Calu3 (cell line): ENCODE measurements around the gene TCERG1. TPM values are rescaled to one million over a fixed set of nuclear protein-coding genes. Genes with fewer than 3 reads are reported as not detected.

Experiments
- BruUV-seq: library from RNA; stranded (reverse); fragments of 400-500 nt; replicated peaks from 2 replicates; lab custom pipeline; 2021; lab: Mats Ljungman, UMichigan
- CTCF ChIA-PET: fragments of 300-600 bp; sonication (Branson Sonifier 250); formaldehyde crosslinking; loops from one replicate; lab custom pipeline; 2022; ENCODE audit warnings: antibody characterized with exemption; lab: Charles Lee
- DNase-seq: peaks from one replicate; pipeline ENCODE4 v3.0.0; 2022
- H3K27ac Mint-ChIP-seq: one replicate; pipeline ENCODE4 v1.8.0; 2022; ENCODE audit warnings: mixed read lengths; ENCODE audit not compliant: unreplicated experiment
- H3K27me3 Mint-ChIP-seq: one replicate; pipeline ENCODE4 v1.8.0; 2022; ENCODE audit warnings: mixed read lengths; ENCODE audit not compliant: unreplicated experiment
- H3K36me3 Mint-ChIP-seq: one replicate; pipeline ENCODE4 v1.8.0; 2022; ENCODE audit warnings: mild to moderate bottlenecking, moderate library complexity, mixed read lengths; ENCODE audit not compliant: insufficient read depth, unreplicated experiment
- H3K4me1 Mint-ChIP-seq: one replicate; pipeline ENCODE4 v1.8.0; 2022; ENCODE audit warnings: mild to moderate bottlenecking, low read depth, mixed read lengths; ENCODE audit not compliant: unreplicated experiment
- H3K4me3 Mint-ChIP-seq: one replicate; pipeline ENCODE4 v1.8.0; 2022; ENCODE audit warnings: mild to moderate bottlenecking, low read depth, moderate library complexity, mixed read lengths; ENCODE audit not compliant: unreplicated experiment
- H3K9me3 Mint-ChIP-seq: one replicate; pipeline ENCODE4 v1.8.0; 2022; ENCODE audit warnings: low read depth, mixed read lengths; ENCODE audit not compliant: unreplicated experiment
- intact Hi-C: fragments of 100-400 bp; cut with micrococcal nuclease; formaldehyde crosslinking; loops from one replicate; pipeline ENCODE4 v1.10.0; 2022; ENCODE audit not compliant: unreplicated experiment
- total RNA-seq: library from RNA; stranded (reverse); gene quantifications from 2 replicates; pipeline ENCODE4 v1.2.3, GENCODE V29; 2022
- TF ChIP-seq, protein P1 (sequence below): fragments of 200-600 bp; IDR thresholded peaks from one replicate; pipeline ENCODE4 v1.8.0; 2022; ENCODE audit warnings: antibody characterized with exemption; ENCODE audit not compliant: unreplicated experiment

TCERG1 gene
- total RNA-seq, 1 experiment from 2014 or later: 133 TPM

DNA sequence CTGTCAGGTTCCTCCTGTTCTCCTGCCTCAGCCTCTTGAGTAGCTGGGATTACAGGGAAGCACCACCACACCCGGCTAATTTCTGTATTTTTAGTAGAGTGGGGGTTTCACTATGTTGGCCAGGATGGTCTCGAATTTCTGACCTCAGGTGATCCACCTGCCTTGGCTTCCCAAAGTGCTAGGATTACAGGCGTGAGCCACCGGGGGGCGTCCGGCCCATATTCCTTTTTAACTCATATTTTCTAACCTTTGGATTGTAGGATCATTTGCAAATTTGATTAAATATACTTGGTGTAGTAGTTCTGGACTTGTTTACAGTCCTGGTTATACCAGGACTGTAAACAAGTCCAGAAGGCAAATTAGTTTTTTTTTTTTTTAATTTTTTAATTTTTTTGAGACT lies 4.3 kb downstream of the TCERG1 start:
- CTCF ChIA-PET: interaction anchor here (0.6 to 0.7 kb wide), 2 partner anchors 161 to 641 kb away, joined by 5 to 7 read pairs; no protein-coding TSS in a partner anchor
- TF ChIP-seq, protein P1, sequence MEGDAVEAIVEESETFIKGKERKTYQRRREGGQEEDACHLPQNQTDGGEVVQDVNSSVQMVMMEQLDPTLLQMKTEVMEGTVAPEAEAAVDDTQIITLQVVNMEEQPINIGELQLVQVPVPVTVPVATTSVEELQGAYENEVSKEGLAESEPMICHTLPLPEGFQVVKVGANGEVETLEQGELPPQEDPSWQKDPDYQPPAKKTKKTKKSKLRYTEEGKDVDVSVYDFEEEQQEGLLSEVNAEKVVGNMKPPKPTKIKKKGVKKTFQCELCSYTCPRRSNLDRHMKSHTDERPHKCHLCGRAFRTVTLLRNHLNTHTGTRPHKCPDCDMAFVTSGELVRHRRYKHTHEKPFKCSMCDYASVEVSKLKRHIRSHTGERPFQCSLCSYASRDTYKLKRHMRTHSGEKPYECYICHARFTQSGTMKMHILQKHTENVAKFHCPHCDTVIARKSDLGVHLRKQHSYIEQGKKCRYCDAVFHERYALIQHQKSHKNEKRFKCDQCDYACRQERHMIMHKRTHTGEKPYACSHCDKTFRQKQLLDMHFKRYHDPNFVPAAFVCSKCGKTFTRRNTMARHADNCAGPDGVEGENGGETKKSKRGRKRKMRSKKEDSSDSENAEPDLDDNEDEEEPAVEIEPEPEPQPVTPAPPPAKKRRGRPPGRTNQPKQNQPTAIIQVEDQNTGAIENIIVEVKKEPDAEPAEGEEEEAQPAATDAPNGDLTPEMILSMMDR: no peak
- no peaks in the 10 kb centered on the region for H3K27me3 Mint-ChIP-seq
- H3K9me3 Mint-ChIP-seq: no peaks in the 10 kb centered on the region
- intact Hi-C loops: no loop called here
- peak overlapping the region; percentile 86 for H3K4me3 Mint-ChIP-seq
- peaks cover 40% of the 10 kb centered on the region for H3K4me1 Mint-ChIP-seq
- H3K36me3 Mint-ChIP-seq: peaks cover 48% of the 10 kb centered on the region
- no peak overlapping the region for H3K27ac Mint-ChIP-seq
- no TSS peak for BruUV-seq
- peak; percentile 31 for DNase-seq

DNA sequence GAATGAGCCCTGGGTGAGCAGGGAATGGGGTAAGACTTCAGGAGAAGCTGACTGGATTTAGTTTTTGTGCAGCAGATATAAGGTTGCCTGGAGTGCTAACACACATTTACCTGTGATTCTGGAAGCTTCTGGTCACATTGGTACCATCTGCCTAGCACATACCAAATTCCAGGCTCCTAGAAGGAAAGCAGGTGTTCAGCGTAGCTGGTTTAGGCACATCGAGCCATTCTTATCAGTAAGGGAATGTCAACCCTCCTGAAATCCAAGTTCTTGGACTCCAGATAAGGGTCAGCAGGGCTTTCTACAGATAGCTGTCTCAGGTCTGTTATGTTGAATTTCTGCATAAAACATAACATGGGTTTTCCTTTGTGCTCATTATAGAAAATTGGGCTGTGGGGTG lies 10.3 kb downstream of the TCERG1 start:
- Mint-ChIP-seq H3K4me1 (peaks cover 32% of the 10 kb centered on the region), H3K27ac (no peak overlapping the region), H3K36me3 (peaks cover 68% of the 10 kb centered on the region), H3K4me3 (no peak overlapping the region), H3K27me3 (no peaks in the 10 kb centered on the region), H3K9me3 (no peaks in the 10 kb centered on the region)
- CTCF ChIA-PET: no interaction called here
- TF ChIP-seq, protein P1: no peak
- no peak for DNase-seq
- intact Hi-C loops: no loop called here
- no TSS peak for BruUV-seq

DNA sequence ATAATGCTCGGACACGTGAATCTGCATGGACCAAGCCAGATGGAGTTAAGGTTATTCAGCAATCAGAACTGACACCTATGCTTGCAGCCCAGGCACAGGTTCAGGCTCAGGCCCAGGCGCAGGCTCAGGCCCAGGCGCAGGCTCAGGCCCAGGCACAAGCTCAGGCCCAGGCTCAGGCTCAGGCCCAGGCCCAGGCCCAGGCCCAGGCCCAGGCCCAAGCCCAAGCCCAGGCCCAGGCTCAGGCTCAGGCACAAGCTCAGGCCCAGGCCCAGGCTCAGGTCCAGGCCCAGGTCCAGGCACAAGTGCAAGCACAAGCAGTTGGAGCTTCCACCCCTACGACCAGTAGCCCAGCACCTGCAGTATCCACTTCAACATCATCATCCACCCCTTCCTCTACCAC lies 11.8 kb downstream of the TCERG1 start:
- peak overlapping the region; percentile 17 for H3K27ac Mint-ChIP-seq
- H3K9me3 Mint-ChIP-seq: no peaks in the 10 kb centered on the region
- intact Hi-C loops: no loop called here
- peaks cover 77% of the 10 kb centered on the region for H3K36me3 Mint-ChIP-seq
- CTCF ChIA-PET: no interaction called here
- no peak overlapping the region for H3K4me3 Mint-ChIP-seq
- TF ChIP-seq, protein P1: no peak
- DNase-seq: no peak
- no peaks in the 10 kb centered on the region for H3K27me3 Mint-ChIP-seq
- H3K4me1 Mint-ChIP-seq: peaks cover 32% of the 10 kb centered on the region
- no TSS peak for BruUV-seq

DNA sequence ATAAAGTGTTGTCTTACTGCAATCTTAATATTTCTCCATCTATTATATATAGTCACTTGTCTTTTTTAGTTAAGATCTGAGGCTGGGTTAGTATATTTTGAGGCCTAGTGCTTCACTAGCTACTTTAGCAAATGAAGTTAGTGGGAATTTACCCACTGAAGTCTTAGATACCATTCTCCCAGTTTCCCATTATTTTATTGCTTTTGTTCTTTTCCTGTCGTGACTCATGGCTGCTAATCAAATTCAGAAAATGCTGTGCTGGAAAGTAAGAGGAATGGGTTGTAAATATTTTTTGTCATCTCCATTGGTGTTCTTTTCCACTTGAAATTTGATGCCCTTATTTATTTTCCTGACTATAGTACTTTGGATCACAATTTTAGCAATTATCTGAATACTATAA lies 14.2 kb downstream of the TCERG1 start:
- CTCF ChIA-PET: no interaction called here
- peaks cover 42% of the 10 kb centered on the region for H3K4me1 Mint-ChIP-seq
- H3K9me3 Mint-ChIP-seq: no peaks in the 10 kb centered on the region
- no peak overlapping the region for H3K4me3 Mint-ChIP-seq
- intact Hi-C loops: loop anchor here (5.0 kb wide), 1 partner anchor 36 kb away; no protein-coding TSS in a partner anchor
- peaks cover 84% of the 10 kb centered on the region for H3K36me3 Mint-ChIP-seq
- no TSS peak for BruUV-seq
- TF ChIP-seq, protein P1: no peak
- no peak overlapping the region for H3K27ac Mint-ChIP-seq
- DNase-seq: no peak
- H3K27me3 Mint-ChIP-seq: no peaks in the 10 kb centered on the region
